Uterus (tissue), 2 donors: ENCODE results near the gene MRPL52.

Source experiments
- POLR2A ChIP-seq, 2 donors: fragments of 450-650 bp; IDR thresholded peaks; one replicate each; pipeline ENCODE4 v1.6.1; 2016; ENCODE audit warnings: antibody characterized with exemption in 2 of 2, mild to moderate bottlenecking in 1 of 2, moderate library complexity in 1 of 2
- TF ChIP-seq, protein P1 (sequence below), 4 experiments: fragments of 200-600 bp in 2 of 4; fragments of 450-650 bp in 2 of 4; sonication (generic) in 2 of 4; IDR thresholded peaks; one replicate each; pipeline ENCODE4 v1.5.1; 2016 to 2019; ENCODE audit warnings: antibody characterized with exemption in 4 of 4, mild to moderate bottlenecking in 2 of 4, moderate library complexity in 1 of 4

DNA sequence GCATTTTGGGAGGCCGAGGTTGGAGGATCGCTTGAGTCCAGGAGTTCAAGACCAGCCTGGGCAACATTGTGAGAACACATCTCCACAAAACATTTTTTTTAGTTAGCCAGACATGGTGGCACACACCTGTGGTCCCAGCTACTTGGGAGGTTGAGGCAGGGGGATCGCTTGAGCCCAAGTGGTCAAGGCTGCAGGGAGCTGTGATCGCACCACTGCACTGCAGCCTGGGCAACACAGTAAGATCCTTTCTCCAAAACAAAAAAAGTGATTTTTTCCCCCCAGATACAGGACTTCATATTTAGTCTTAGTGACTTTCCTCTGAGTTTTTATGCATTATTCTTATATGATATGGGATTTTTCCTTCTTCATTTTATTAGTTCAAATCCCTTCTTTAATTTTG is 43.0 kb upstream of the MRPL52 start:
- TF ChIP-seq, protein P1, sequence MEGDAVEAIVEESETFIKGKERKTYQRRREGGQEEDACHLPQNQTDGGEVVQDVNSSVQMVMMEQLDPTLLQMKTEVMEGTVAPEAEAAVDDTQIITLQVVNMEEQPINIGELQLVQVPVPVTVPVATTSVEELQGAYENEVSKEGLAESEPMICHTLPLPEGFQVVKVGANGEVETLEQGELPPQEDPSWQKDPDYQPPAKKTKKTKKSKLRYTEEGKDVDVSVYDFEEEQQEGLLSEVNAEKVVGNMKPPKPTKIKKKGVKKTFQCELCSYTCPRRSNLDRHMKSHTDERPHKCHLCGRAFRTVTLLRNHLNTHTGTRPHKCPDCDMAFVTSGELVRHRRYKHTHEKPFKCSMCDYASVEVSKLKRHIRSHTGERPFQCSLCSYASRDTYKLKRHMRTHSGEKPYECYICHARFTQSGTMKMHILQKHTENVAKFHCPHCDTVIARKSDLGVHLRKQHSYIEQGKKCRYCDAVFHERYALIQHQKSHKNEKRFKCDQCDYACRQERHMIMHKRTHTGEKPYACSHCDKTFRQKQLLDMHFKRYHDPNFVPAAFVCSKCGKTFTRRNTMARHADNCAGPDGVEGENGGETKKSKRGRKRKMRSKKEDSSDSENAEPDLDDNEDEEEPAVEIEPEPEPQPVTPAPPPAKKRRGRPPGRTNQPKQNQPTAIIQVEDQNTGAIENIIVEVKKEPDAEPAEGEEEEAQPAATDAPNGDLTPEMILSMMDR (IDR thresholded peaks at IDR 0.05), result no peak
- TF ChIP-seq POLR2A (IDR thresholded peaks at IDR 0.05), result no peak
